CD4-positive, alpha-beta T cell treated with Interleukin-6 for 4 hours (primary cell): ENCODE results near the gene CERS6.

Source experiments
- DNase-seq: peaks from one replicate; pipeline ENCODE4 v3.0.0-alpha.2; 2020; ENCODE audit warnings: mixed read lengths

The CERS6 gene

GRCh38 chr2:168573128-168573903 is 117.2 kb downstream of the CERS6 start:
- no peak for DNase-seq

GRCh38 chr2:168574856-168575630 is 119.0 kb downstream of the CERS6 start:
- DNase-seq, result no peak

GRCh38 chr2:168577885-168578284 is 121.8 kb downstream of the CERS6 start:
- DNase-seq, result no peak

- DNase-seq, result no peak
These were observed 127.1 kb downstream of the CERS6 start for GRCh38 chr2:168583064-168583709.

- no peak for DNase-seq
These were observed 127.8 kb downstream of the CERS6 start for GRCh38 chr2:168583710-168584521.

- no peak for DNase-seq
These were observed 128.8 kb downstream of the CERS6 start for GRCh38 chr2:168584911-168585310.

GRCh38 chr2:168585700-168586099 is 129.6 kb downstream of the CERS6 start:
- DNase-seq, result no peak

- no peak for DNase-seq
These were observed 131.2 kb downstream of the CERS6 start for GRCh38 chr2:168587307-168587706.

- DNase-seq, result no peak
These were observed 133.5 kb downstream of the CERS6 start for GRCh38 chr2:168589236-168590211.

- DNase-seq, result no peak
These were observed 136.2 kb downstream of the CERS6 start for GRCh38 chr2:168592181-168592831.

- DNase-seq, result no peak
These were observed 137.6 kb downstream of the CERS6 start for GRCh38 chr2:168593713-168594112.

- DNase-seq, result no peak
These were observed 138.7 kb downstream of the CERS6 start for GRCh38 chr2:168594778-168595177.

GRCh38 chr2:168596881-168597655 is 141.0 kb downstream of the CERS6 start:
- no peak for DNase-seq

GRCh38 chr2:168599738-168600137 is 143.7 kb downstream of the CERS6 start:
- DNase-seq, result no peak

- DNase-seq, result no peak
These were observed 144.9 kb downstream of the CERS6 start for GRCh38 chr2:168600949-168601348.

GRCh38 chr2:168601741-168602140 is 145.7 kb downstream of the CERS6 start:
- DNase-seq, result no peak

GRCh38 chr2:168602379-168602778 is 146.3 kb downstream of the CERS6 start:
- DNase-seq, result no peak

GRCh38 chr2:168602846-168603401 is 146.9 kb downstream of the CERS6 start:
- DNase-seq, result no peak

- no peak for DNase-seq
These were observed 147.4 kb downstream of the CERS6 start for GRCh38 chr2:168603439-168603961.

- no peak for DNase-seq
These were observed 148.2 kb downstream of the CERS6 start for GRCh38 chr2:168604252-168604651.
